GM18858 (cell line): ENCODE results near the gene ZNF672.
A peak's percentile ranks its signal among the peaks of the same experiment; 100 is the strongest.

Experiments
- ATAC-seq: cut with Tn5 transposase; IDR thresholded peaks from one replicate; pipeline ENCODE4 v1.9.1; 2021; ENCODE audit not compliant: unreplicated experiment

The ZNF672 gene

GRCh38 chr1:248831842-248832241, 6.2 kb upstream of the ZNF672 start:
- ATAC-seq, result no peak

- ATAC-seq, result no peak
Measured at GRCh38 chr1:248834343-248834940, 3.6 kb upstream of the ZNF672 start.

GRCh38 chr1:248837045-248837780, 811 bp upstream of the ZNF672 start:
- no peak for ATAC-seq

GRCh38 chr1:248838357-248839167, 538 bp downstream of the ZNF672 start:
- ATAC-seq, result peak; percentile 47

- no peak for ATAC-seq
Measured at GRCh38 chr1:248839168-248839555, 1.1 kb downstream of the ZNF672 start.

GRCh38 chr1:248840946-248841345, 2.9 kb downstream of the ZNF672 start:
- ATAC-seq, result no peak

- no peak for ATAC-seq
Measured at GRCh38 chr1:248841702-248842395, 3.8 kb downstream of the ZNF672 start.

GRCh38 chr1:248842781-248843331, 4.8 kb downstream of the ZNF672 start:
- peak; percentile 26 for ATAC-seq

- ATAC-seq, result no peak
Measured at GRCh38 chr1:248843687-248844086, 5.7 kb downstream of the ZNF672 start.

- no peak for ATAC-seq
Measured at GRCh38 chr1:248844526-248844925, 6.5 kb downstream of the ZNF672 start.

- no peak for ATAC-seq
Measured at GRCh38 chr1:248847181-248847955, 9.3 kb downstream of the ZNF672 start.

GRCh38 chr1:248847956-248848561, 10.0 kb downstream of the ZNF672 start:
- ATAC-seq, result no peak

- ATAC-seq, result no peak
Measured at GRCh38 chr1:248848602-248849001, 10.6 kb downstream of the ZNF672 start.

- no peak for ATAC-seq
Measured at GRCh38 chr1:248849152-248849551, 11.1 kb downstream of the ZNF672 start.

GRCh38 chr1:248849637-248850036, 11.6 kb downstream of the ZNF672 start:
- no peak for ATAC-seq

GRCh38 chr1:248850124-248850523, 12.1 kb downstream of the ZNF672 start:
- no peak for ATAC-seq

GRCh38 chr1:248850536-248851251, 12.7 kb downstream of the ZNF672 start:
- ATAC-seq, result no peak

GRCh38 chr1:248851390-248851789, 13.4 kb downstream of the ZNF672 start:
- no peak for ATAC-seq
